Skeletal muscle tissue (tissue), 5 donors: ENCODE results near the gene SIGLEC12. TPM values are rescaled to one million over a fixed set of nuclear protein-coding genes. Genes with fewer than 3 reads are reported as not detected.
"Not testable (repeated sequence)": the region's sequence is repeated elsewhere in the genome, so short reads cannot be mapped to it uniquely, and the experiment has no call there.

Experiments used
- H3K27ac ChIP-seq: one replicate; pipeline ENCODE4 v1.7.0; 2013; ENCODE audit warnings: mild to moderate bottlenecking, low read depth, low read length, inconsistent platforms
- H3K27me3 ChIP-seq, 3 donors: one replicate each; pipeline ENCODE4 v1.7.0; 2013; ENCODE audit warnings: low read length in 3 of 3; ENCODE audit not compliant: control insufficient read depth in 3 of 3, insufficient read depth in 3 of 3
- H3K36me3 ChIP-seq, 3 donors: one replicate each; pipeline ENCODE4 v1.7.0; 2013; ENCODE audit warnings: low read length in 3 of 3; ENCODE audit not compliant: control insufficient read depth in 3 of 3, insufficient read depth in 3 of 3
- H3K4me1 ChIP-seq, 3 donors: one replicate each; pipeline ENCODE4 v1.7.0; 2013; ENCODE audit warnings: low read length in 3 of 3, mild to moderate bottlenecking in 3 of 3; ENCODE audit not compliant: control insufficient read depth in 3 of 3, insufficient read depth in 3 of 3
- H3K4me3 ChIP-seq, 3 donors: one replicate each; pipeline ENCODE4 v1.7.0; 2013; ENCODE audit warnings: low read length in 3 of 3
- H3K9ac ChIP-seq, 3 donors: one replicate each; pipeline ENCODE4 v1.7.0; 2013; ENCODE audit warnings: low read length in 3 of 3, mild to moderate bottlenecking in 3 of 3, moderate library complexity in 2 of 3, low read depth in 1 of 3
- H3K9me3 ChIP-seq, 3 donors: one replicate each; pipeline ENCODE4 v1.7.0; 2013; ENCODE audit warnings: low read length in 3 of 3; ENCODE audit not compliant: control insufficient read depth in 3 of 3
- small RNA-seq: library from RNA; depleted of rRNA; stranded (forward); fragments of <200 nt; gene quantifications from one replicate; pipeline ENCODE3, GENCODE V24; 2014
- total RNA-seq: library from RNA; depleted of rRNA; stranded (reverse); fragments of >200 nt; gene quantifications from one replicate; pipeline ENCODE4 v1.2.3, GENCODE V29; 2014
- donor health status: Osteomylitis.

SIGLEC12 gene
- total RNA-seq, 1 donor from 2014 or later, result not detected

GRCh38 chr19:51448411-51449016, 53.1 kb downstream of the SIGLEC12 start:
- Histone ChIP-seq H3K9ac (no peak overlapping the region), H3K27ac (no peak overlapping the region), H3K27me3 (no peaks in the 10 kb centered on the region), H3K4me3 (no peak overlapping the region), H3K36me3 (no peaks in the 10 kb centered on the region), H3K4me1 (no peaks in the 10 kb centered on the region), H3K9me3 (peaks cover 0 to 2% (median 0%) of the 10 kb centered on the region in 3 donors)

GRCh38 chr19:51448011-51448410, 53.6 kb downstream of the SIGLEC12 start:
- Histone ChIP-seq H3K27me3 (no peaks in the 10 kb centered on the region), H3K36me3 (no peaks in the 10 kb centered on the region), H3K9ac (no peak overlapping the region), H3K9me3 (peaks cover 0 to 2% (median 0%) of the 10 kb centered on the region in 3 donors), H3K27ac (no peak overlapping the region), H3K4me3 (no peak overlapping the region), H3K4me1 (no peaks in the 10 kb centered on the region)

- H3K36me3 ChIP-seq, H3K27ac ChIP-seq, H3K9ac ChIP-seq, H3K9me3 ChIP-seq, H3K27me3 ChIP-seq, H3K4me3 ChIP-seq, H3K4me1 ChIP-seq: not testable (repeated sequence)
These were observed 54.1 kb downstream of the SIGLEC12 start for GRCh38 chr19:51447510-51447909.

GRCh38 chr19:51441410-51442390, 59.9 kb downstream of the SIGLEC12 start:
- Histone ChIP-seq H3K27ac (no peak overlapping the region), H3K27me3 (peaks cover 0 to 23% (median 3%) of the 10 kb centered on the region in 3 donors)

More at GRCh38 chr19:51441410-51442390, 59.9 kb downstream of the SIGLEC12 start:
- H3K4me3 ChIP-seq, result no peak overlapping the region
- no peaks in the 10 kb centered on the region for H3K9me3 ChIP-seq
- H3K4me1 ChIP-seq, result no peaks in the 10 kb centered on the region
- H3K36me3 ChIP-seq, result no peaks in the 10 kb centered on the region
- H3K9ac ChIP-seq, result no peak overlapping the region

Small RNAs within 50 kb of the gene (small RNA-seq; reads per million reads assigned to genes)
- not detected for gene AC020914.3
- gene AC020914.5, result not detected

Other genes starting within 250 kb of the SIGLEC12 start
- not detected for gene IGLON5, start 190.2 kb downstream of the SIGLEC12 start, total RNA-seq
- 0.52 TPM for gene VSIG10L, start 159.7 kb downstream of the SIGLEC12 start, total RNA-seq
- gene ETFB, start 135.4 kb downstream of the SIGLEC12 start, total RNA-seq, result 52.2 TPM
- gene CLDND2, start 132.8 kb downstream of the SIGLEC12 start, total RNA-seq, result not detected
- not detected for gene NKG7, start 129.1 kb downstream of the SIGLEC12 start, total RNA-seq
- gene LIM2, start 113.8 kb downstream of the SIGLEC12 start, total RNA-seq, result not detected
- gene C19orf84, start 111.2 kb downstream of the SIGLEC12 start, total RNA-seq, result not detected
- 1.6 TPM for gene SIGLEC10, start 84.2 kb downstream of the SIGLEC12 start, total RNA-seq
- 0.52 TPM for gene SIGLEC8, start 43.3 kb downstream of the SIGLEC12 start, total RNA-seq
- not detected for gene CEACAM18, start 23.3 kb downstream of the SIGLEC12 start, total RNA-seq
- 1.6 TPM for gene SIGLEC6, start 29.9 kb upstream of the SIGLEC12 start, total RNA-seq
- gene ZNF175, start 69.5 kb upstream of the SIGLEC12 start, total RNA-seq, result 3.7 TPM
- 1.6 TPM for gene SIGLEC5, start 128.6 kb upstream of the SIGLEC12 start, total RNA-seq
- gene SIGLEC14, start 145.0 kb upstream of the SIGLEC12 start, total RNA-seq, result not detected
- 4.7 TPM for gene SPACA6, start 191.5 kb upstream of the SIGLEC12 start, total RNA-seq
- gene HAS1, start 222.2 kb upstream of the SIGLEC12 start, total RNA-seq, result under 0.01 TPM